BLaER1 (cell line): ENCODE results near the gene WDR43.
A peak's percentile ranks its signal among the peaks of the same experiment; 100 is the strongest.

ENCODE experiments used
- H3K27ac ChIP-seq: shearing (Covaris generic); formaldehyde crosslinking; 2 replicates; pipeline ENCODE4 v1.8.1; 2022
- H3K27me3 ChIP-seq: shearing (Covaris generic); formaldehyde crosslinking; 2 replicates; pipeline ENCODE4 v1.8.1; 2022
- H3K36me3 ChIP-seq: shearing (Covaris generic); formaldehyde crosslinking; 2 replicates; pipeline ENCODE4 v1.8.1; 2022
- H3K4me1 ChIP-seq: shearing (Covaris generic); formaldehyde crosslinking; 2 replicates; pipeline ENCODE4 v1.8.1; 2022
- H3K4me2 ChIP-seq: shearing (Covaris generic); formaldehyde crosslinking; 2 replicates; pipeline ENCODE4 v1.8.1; 2022
- H3K4me3 ChIP-seq: shearing (Covaris generic); formaldehyde crosslinking; 2 replicates; pipeline ENCODE4 v1.8.1; 2022
- H3K9ac ChIP-seq: shearing (Covaris generic); formaldehyde crosslinking; 2 replicates; pipeline ENCODE4 v1.8.1; 2022
- H3K9me3 ChIP-seq: shearing (Covaris generic); formaldehyde crosslinking; 2 replicates; pipeline ENCODE4 v1.8.1; 2022
- H4K20me1 ChIP-seq: shearing (Covaris generic); formaldehyde crosslinking; 2 replicates; pipeline ENCODE4 v1.8.1; 2022
- Cebpa-rat ChIP-seq: shearing (Covaris generic); IDR thresholded peaks from 2 replicates; pipeline ENCODE4 v1.8.1; 2022

The WDR43 gene

DNA sequence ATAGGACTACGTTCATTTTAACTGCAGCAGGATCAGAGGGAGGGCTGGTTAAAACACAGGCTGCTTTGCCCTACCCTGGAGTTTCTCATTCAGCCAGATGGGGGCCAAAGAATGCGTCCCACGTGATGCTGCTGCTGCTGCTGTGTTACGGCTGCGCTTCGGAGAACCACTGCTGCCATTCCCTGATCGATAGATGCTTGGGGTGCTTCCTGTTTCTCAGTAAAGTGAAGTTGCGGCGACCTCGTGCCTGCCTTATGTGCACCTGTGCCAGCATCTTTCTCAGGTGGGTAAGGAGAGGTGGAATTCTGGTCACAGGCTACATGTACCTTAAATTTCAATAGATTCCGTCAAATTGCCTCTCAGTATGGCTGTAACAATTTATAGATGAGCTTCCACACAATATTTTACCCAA lies 62.0 kb downstream of the WDR43 start:
- Histone ChIP-seq H3K9ac (no peak overlapping the region), H3K4me3 (no peak overlapping the region), H4K20me1 (peaks cover 3% of the 10 kb centered on the region; the same call in 1 of the 2 replicates), H3K9me3 (no peaks in the 10 kb centered on the region), H3K27ac (no peak overlapping the region), H3K36me3 (no peaks in the 10 kb centered on the region), H3K4me1 (peaks cover 26% of the 10 kb centered on the region), H3K27me3 (no peaks in the 10 kb centered on the region), H3K4me2 (peak overlapping the region; percentile 22; the same call in 1 of the 2 replicates)
- TF ChIP-seq Cebpa-rat = no peak

DNA sequence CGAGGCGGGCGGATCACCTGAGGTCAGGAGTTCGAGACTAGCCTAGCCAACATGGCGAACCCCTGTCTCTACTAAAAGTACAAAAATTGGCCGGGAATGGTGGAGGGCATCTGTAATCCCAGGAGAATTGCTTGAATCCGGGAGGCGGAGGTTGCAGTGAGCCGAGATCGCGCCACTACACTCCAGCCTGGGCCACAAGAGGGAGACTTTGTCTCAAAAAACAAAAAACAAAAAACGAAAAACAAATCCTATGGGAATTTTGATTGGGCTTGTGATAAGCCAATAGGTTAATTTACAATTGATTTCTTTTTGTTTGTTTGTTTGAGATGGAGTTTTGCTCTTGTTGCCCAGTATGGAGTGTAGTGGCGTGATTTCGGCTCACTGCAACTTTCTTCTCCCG lies 62.4 kb downstream of the WDR43 start:
- Histone ChIP-seq H3K9me3 (no peaks in the 10 kb centered on the region), H3K4me1 (peaks cover 26% of the 10 kb centered on the region), H3K4me3 (no peak overlapping the region), H3K9ac (no peak overlapping the region), H3K4me2 (peak overlapping the region; percentile 22; the same call in 1 of the 2 replicates), H3K36me3 (no peaks in the 10 kb centered on the region), H4K20me1 (no peaks in the 10 kb centered on the region), H3K27ac (no peak overlapping the region), H3K27me3 (no peaks in the 10 kb centered on the region)
- TF ChIP-seq Cebpa-rat = no peak

DNA sequence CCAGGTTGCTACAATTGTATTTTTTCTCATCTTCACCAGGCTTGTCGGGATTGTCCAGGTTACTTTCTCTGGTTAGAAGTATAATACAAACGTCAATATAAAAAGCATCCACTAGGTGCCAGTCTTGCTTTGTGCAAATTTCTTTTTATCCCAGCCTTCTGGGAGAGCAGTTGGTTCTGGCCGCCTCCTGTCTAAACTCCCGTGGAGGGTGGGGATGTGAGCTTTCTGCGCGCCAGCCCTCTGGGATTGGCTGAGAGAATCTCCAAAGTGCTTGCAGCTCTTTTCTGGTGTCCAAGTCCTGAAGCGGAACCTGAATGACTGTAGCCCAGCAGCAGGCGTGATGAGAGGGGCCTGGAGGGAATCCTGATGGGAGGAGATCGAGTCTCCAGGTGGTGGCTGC lies 64.2 kb downstream of the WDR43 start:
- no peak for TF ChIP-seq Cebpa-rat
- Histone ChIP-seq H3K4me2 (peak overlapping the region; percentile 75), H3K9me3 (no peaks in the 10 kb centered on the region)

DNA sequence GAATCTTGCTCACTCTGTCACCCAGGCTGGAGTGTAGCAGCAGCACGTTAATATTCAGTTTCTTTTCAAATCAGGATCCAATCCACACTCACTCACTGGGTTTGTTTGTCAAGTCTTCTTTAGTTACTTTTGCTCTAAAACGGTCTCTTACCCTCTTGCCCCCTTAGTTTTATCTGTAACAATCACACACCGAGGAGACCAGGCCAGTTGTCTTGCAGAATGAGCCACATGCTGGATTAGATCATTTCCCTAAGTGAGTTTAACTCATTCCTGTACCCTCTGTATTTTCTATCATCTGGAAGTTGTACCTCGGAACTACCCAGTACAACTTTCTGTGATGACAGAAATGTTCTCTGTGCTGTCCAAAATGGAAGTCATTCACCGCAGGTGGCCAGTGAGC lies 65.9 kb downstream of the WDR43 start:
- no peaks in the 10 kb centered on the region for H3K27me3 ChIP-seq
- H3K9me3 ChIP-seq = no peaks in the 10 kb centered on the region
- peaks cover 16% of the 10 kb centered on the region for H3K4me1 ChIP-seq
- TF ChIP-seq Cebpa-rat = no peak
- no peaks in the 10 kb centered on the region for H3K36me3 ChIP-seq
- no peaks in the 10 kb centered on the region for H4K20me1 ChIP-seq
- no peak overlapping the region for H3K4me3 ChIP-seq
- no peak overlapping the region for H3K4me2 ChIP-seq
- H3K9ac ChIP-seq = no peak overlapping the region
- no peak overlapping the region for H3K27ac ChIP-seq

More for the DNA sequence above, 64.2 kb downstream of the WDR43 start:
- no peak overlapping the region for H3K9ac ChIP-seq
- no peaks in the 10 kb centered on the region for H3K36me3 ChIP-seq
- H3K4me3 ChIP-seq = no peak overlapping the region
- no peaks in the 10 kb centered on the region for H4K20me1 ChIP-seq
- H3K27me3 ChIP-seq = no peaks in the 10 kb centered on the region
- no peak overlapping the region for H3K27ac ChIP-seq
- peaks cover 16% of the 10 kb centered on the region for H3K4me1 ChIP-seq

DNA sequence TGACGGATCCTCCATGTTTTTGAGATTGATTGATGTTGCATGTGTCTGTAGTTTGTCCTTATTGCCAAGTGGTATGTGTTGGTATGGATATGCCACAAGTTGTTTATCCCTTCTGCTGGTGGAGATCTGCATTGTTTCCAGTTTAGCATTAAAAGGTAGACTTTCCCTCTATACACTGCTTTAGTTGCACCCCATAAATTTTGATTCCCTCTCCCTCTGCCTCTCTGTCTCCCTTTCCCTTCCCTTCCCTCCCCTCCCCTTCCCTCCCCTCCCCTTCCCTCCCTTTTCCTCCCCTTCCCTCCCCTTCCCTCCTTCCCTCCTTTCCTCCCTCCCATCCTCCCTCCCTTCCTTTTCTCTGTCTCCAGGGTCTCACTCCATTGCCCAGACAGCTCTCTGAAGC lies 68.0 kb downstream of the WDR43 start:
- no peak overlapping the region for H3K27ac ChIP-seq
- H3K4me3 ChIP-seq = no peak overlapping the region
- H3K27me3 ChIP-seq = no peaks in the 10 kb centered on the region
- no peaks in the 10 kb centered on the region for H3K36me3 ChIP-seq
- H4K20me1 ChIP-seq = no peaks in the 10 kb centered on the region
- peaks cover 16% of the 10 kb centered on the region for H3K4me1 ChIP-seq
- no peak overlapping the region for H3K4me2 ChIP-seq
- H3K9me3 ChIP-seq = no peaks in the 10 kb centered on the region
- H3K9ac ChIP-seq = no peak overlapping the region
- no peak for TF ChIP-seq Cebpa-rat

DNA sequence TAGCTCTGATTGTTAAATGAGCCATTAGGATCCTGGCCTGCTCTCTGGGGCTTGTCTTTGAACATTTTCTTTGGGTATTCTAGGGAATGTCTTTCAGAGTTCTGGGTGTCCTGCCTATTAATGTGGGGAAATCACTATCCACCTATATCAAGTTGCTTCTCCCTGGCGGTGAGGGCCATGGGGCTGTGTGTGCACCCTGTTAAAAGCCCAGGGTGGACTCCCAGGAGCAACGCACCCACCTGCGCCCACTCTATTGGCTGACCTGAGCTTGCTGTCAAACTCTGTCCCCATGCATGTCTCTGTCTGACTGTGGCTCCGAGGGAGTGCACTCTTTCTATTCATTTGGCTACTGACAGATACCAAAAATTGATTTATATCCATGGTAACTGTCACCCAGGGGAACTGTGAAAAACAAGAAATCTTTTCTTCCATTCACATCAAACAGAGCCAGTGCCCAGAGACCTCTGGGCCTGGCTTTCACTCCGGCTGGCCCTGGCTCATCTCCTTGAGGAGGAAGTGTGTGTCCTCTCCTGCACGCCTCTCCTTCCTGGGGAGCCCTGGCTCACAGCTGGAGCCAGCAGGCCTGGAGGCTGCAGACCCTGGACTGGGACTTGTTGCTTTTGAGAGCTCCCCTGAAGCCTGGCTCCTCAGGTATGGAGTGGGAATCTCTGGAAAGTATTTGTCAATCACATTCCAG lies 76.1 kb downstream of the WDR43 start:
- 0 out of 2 replicates have a peak, but pooled peaks cover 6% of the 10 kb centered on the region for H3K9me3 ChIP-seq
- H3K27me3 ChIP-seq = no peaks in the 10 kb centered on the region
- H4K20me1 ChIP-seq = no peaks in the 10 kb centered on the region
- no peak overlapping the region for H3K9ac ChIP-seq
- TF ChIP-seq Cebpa-rat = no peak
- H3K36me3 ChIP-seq = no peaks in the 10 kb centered on the region
- H3K4me3 ChIP-seq = no peak overlapping the region
- H3K4me1 ChIP-seq = 0 out of 2 replicates have a peak, but pooled peaks cover 4% of the 10 kb centered on the region
- no peak overlapping the region for H3K27ac ChIP-seq
- H3K4me2 ChIP-seq = no peak overlapping the region

DNA sequence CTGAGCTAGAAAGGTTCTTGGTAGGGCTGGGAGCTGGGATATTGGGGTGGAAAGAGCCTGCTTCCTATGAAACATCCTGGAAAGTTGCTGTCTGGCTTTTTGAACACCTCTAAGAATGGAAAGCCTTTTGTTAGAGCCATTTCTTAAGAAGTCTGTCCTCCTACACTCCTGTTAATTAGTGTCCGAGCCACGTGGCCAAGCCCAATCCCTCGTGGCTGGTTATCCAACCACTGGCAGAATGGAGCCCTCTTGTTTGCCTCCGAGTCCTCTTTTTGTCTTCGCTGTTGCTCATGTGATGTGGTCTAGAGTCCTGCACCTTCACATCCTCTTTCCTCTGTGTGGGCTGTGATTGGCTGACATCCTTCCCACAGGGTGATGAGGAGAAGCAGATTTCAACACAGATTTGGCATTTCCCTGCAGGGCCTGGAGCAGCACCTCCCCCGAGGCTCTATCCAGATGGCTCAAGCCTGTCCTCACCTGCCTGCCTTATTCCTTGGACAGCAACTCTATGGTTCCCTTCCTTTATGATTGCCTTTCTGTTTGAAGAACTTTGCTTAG lies 78.4 kb downstream of the WDR43 start:
- Histone ChIP-seq H3K27ac (no peak overlapping the region), H3K4me1 (0 out of 2 replicates have a peak, but pooled peaks cover 4% of the 10 kb centered on the region), H3K4me3 (no peak overlapping the region), H3K27me3 (no peaks in the 10 kb centered on the region), H3K9me3 (0 out of 2 replicates have a peak, but pooled peaks cover 6% of the 10 kb centered on the region), H3K4me2 (no peak overlapping the region), H4K20me1 (no peaks in the 10 kb centered on the region), H3K9ac (no peak overlapping the region), H3K36me3 (no peaks in the 10 kb centered on the region)
- no peak for TF ChIP-seq Cebpa-rat

DNA sequence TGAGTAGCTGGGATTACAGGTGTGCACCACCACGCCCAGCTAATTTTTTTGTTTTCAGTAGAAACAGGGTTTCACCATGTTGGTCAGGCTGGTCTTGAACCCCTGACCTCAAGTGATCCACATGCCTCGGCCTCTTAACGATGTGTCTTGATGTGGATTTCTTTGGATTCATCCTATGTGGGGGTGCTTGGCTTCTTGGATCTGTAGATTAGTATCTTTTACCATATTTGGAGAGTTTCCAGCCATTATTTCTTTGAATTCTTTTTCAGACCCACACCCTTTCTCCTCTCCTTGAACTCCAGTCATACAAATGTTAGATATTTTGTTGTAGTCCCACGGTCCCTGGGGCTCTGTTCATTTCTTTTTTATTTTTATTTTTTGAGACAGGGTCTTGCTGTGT lies 79.8 kb downstream of the WDR43 start:
- no peaks in the 10 kb centered on the region for H3K36me3 ChIP-seq
- H3K4me1 ChIP-seq = 0 out of 2 replicates have a peak, but pooled peaks cover 4% of the 10 kb centered on the region
- 0 out of 2 replicates have a peak, but pooled peaks cover 6% of the 10 kb centered on the region for H3K9me3 ChIP-seq
- H4K20me1 ChIP-seq = no peaks in the 10 kb centered on the region
- no peaks in the 10 kb centered on the region for H3K27me3 ChIP-seq
- no peak overlapping the region for H3K4me2 ChIP-seq
- no peak overlapping the region for H3K4me3 ChIP-seq
- H3K9ac ChIP-seq = no peak overlapping the region
- no peak overlapping the region for H3K27ac ChIP-seq
- TF ChIP-seq Cebpa-rat = no peak

DNA sequence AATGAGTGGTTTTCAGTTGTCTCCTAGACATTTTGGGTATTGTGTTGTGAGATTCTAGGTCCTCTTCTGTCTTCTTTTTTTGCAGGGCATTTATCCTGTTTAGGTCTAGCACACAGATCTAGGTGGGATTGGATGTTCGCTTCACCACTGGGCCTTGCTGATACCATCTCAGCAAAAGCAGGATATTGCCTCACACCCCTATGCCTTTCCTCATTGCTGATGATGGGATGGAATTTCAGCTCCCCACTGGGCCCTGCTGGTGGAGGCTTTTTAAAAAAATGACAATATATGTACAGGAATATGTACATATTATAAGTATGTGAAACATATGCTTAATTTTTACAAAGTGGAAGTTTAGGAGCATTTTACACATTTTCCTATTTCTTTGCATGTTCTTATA lies 81.2 kb downstream of the WDR43 start:
- Histone ChIP-seq H3K4me1 (peaks cover 11% of the 10 kb centered on the region), H3K27ac (no peak overlapping the region), H3K27me3 (no peaks in the 10 kb centered on the region), H4K20me1 (no peaks in the 10 kb centered on the region), H3K4me3 (no peak overlapping the region), H3K9me3 (0 out of 2 replicates have a peak, but pooled peaks cover 6% of the 10 kb centered on the region), H3K4me2 (no peak overlapping the region), H3K36me3 (no peaks in the 10 kb centered on the region), H3K9ac (no peak overlapping the region)
- TF ChIP-seq Cebpa-rat = no peak

DNA sequence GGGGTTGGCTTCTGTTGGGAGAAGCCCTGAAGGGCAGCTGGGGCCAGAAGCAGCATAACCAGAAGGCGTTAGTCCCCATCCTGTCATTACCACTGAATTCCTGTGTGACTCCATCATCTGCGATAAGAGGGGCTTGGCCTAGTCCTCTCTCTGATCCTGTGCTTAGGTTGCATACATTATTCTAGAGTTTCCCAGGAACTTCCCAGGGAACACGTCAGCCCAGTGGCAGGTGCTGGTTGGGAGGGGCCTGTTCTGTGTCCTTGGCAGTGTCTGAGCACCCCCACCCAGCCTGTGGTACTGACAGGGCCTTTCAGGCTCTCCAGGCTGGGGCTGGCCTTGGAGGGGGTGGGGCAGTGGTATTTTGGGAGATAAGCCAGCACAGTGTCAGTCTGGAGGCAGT lies 82.1 kb downstream of the WDR43 start:
- 0 out of 2 replicates have a peak, but pooled peaks cover 6% of the 10 kb centered on the region for H3K9me3 ChIP-seq
- H3K9ac ChIP-seq = no peak overlapping the region
- no peaks in the 10 kb centered on the region for H4K20me1 ChIP-seq
- H3K27me3 ChIP-seq = no peaks in the 10 kb centered on the region
- H3K27ac ChIP-seq = no peak overlapping the region
- H3K4me3 ChIP-seq = no peak overlapping the region
- peaks cover 13% of the 10 kb centered on the region for H3K4me1 ChIP-seq
- H3K4me2 ChIP-seq = no peak overlapping the region
- TF ChIP-seq Cebpa-rat = no peak
- H3K36me3 ChIP-seq = no peaks in the 10 kb centered on the region
